IMR-90 (cell line): ENCODE measurements around the gene PNKD. TPM values are rescaled to one million over a fixed set of nuclear protein-coding genes. Genes with fewer than 3 reads are reported as not detected.

Experiments
- ATAC-seq: fragments of 200-7000 bp; cut with Tn5 transposase; 2 replicates; pipeline ENCODE4 v1.9.1; 2020; ENCODE audit warnings: low read depth, mild to moderate bottlenecking, moderate library complexity
- BruUV-seq: library from RNA; stranded (reverse); fragments of 400-500 nt; replicated peaks from 2 replicates; lab custom pipeline; 2021; lab: Mats Ljungman, UMichigan
- CTCF ChIA-PET: fragments of 300-600 bp; formaldehyde crosslinking; extraction: SDS; loops from one replicate; lab custom pipeline; 2021; ENCODE audit warnings: antibody characterized with exemption; lab: Yijun Ruan, JAX
- POLR2A ChIA-PET: fragments of 300-600 bp; sonication (Branson Sonifier 250); formaldehyde crosslinking; loops from one replicate; lab custom pipeline; 2022; ENCODE audit warnings: antibody characterized with exemption; ENCODE audit not compliant: unreplicated experiment; lab: Charles Lee
- DNase-seq: peaks from one replicate; pipeline ENCODE4 v3.0.0; 2013
- H2AFZ ChIP-seq: replicated peaks from 2 replicates; pipeline ENCODE3; 2013; ENCODE audit warnings: low read length, mild to moderate bottlenecking; ENCODE audit not compliant: poor library complexity
- H2AK5ac ChIP-seq: 2 replicates; pipeline ENCODE4 v1.6.1; 2013; ENCODE audit warnings: low read depth, low read length, inconsistent platforms
- H2AK9ac ChIP-seq: replicated peaks from 2 replicates; pipeline ENCODE3; 2013; ENCODE audit warnings: mild to moderate bottlenecking, low read depth, low read length, moderate library complexity; ENCODE audit not compliant: poor library complexity
- H2BK120ac ChIP-seq: 2 replicates; pipeline ENCODE4 v1.6.1; 2013; ENCODE audit warnings: low read depth, low read length, inconsistent platforms
- H2BK15ac ChIP-seq: 3 replicates; pipeline ENCODE4 v1.6.1; 2013; ENCODE audit warnings: low read depth, low read length, inconsistent platforms
- H2BK20ac ChIP-seq: 2 replicates; pipeline ENCODE4 v1.6.1; 2013; ENCODE audit warnings: low read depth, mild to moderate bottlenecking, inconsistent platforms, low read length, moderate library complexity
- H2BK5ac ChIP-seq: 2 replicates; pipeline ENCODE4 v1.6.1; 2013; ENCODE audit warnings: mild to moderate bottlenecking, low read depth, low read length, inconsistent platforms; ENCODE audit not compliant: poor library complexity, severe bottlenecking
- H3K14ac ChIP-seq: replicated peaks from 2 replicates; pipeline ENCODE4 v1.6.1; 2013; ENCODE audit warnings: low read depth, low read length, inconsistent platforms
- H3K18ac ChIP-seq: 2 replicates; pipeline ENCODE4 v1.6.1; 2013; ENCODE audit warnings: low read depth, low read length, control low read depth
- H3K23ac ChIP-seq: 2 replicates; pipeline ENCODE4 v1.6.1; 2013; ENCODE audit warnings: low read depth, low read length, inconsistent platforms
- H3K27ac ChIP-seq: 2 replicates; pipeline ENCODE4 v1.5.1; 2013; ENCODE audit warnings: mild to moderate bottlenecking, control low read depth, low read length; ENCODE audit not compliant: insufficient read depth
- H3K27me3 ChIP-seq: 2 replicates; pipeline ENCODE4 v1.6.1; 2013; ENCODE audit warnings: low read length; ENCODE audit not compliant: control insufficient read depth, insufficient read depth
- H3K36me3 ChIP-seq: 2 replicates; pipeline ENCODE4 v1.6.1; 2013; ENCODE audit warnings: low read length, mixed read lengths; ENCODE audit not compliant: control insufficient read depth, insufficient read depth
- H3K4ac ChIP-seq: 2 replicates; pipeline ENCODE4 v1.6.1; 2013; ENCODE audit warnings: low read depth, low read length, inconsistent platforms
- H3K4me1 ChIP-seq: 2 replicates; pipeline ENCODE4 v1.6.1; 2013; ENCODE audit warnings: low read length, mixed read lengths; ENCODE audit not compliant: control insufficient read depth, insufficient read depth
- H3K4me2 ChIP-seq: 2 replicates; pipeline ENCODE4 v1.6.1; 2013; ENCODE audit warnings: low read depth, mild to moderate bottlenecking, control low read depth, low read length, moderate library complexity
- H3K4me3 ChIP-seq: 2 replicates; pipeline ENCODE4 v1.5.1; 2013; ENCODE audit warnings: low read depth, mild to moderate bottlenecking, control low read depth, low read length, moderate library complexity; ENCODE audit not compliant: insufficient read depth
- H3K56ac ChIP-seq: 2 replicates; pipeline ENCODE4 v1.6.1; 2013; ENCODE audit warnings: low read length, inconsistent platforms; ENCODE audit not compliant: insufficient read depth; ENCODE audit errors: extremely low read depth
- H3K79me1 ChIP-seq, 2 experiments: 2 replicates each; pipeline ENCODE4 v1.6.1; 2013; ENCODE audit warnings: low read length in 2 of 2, inconsistent platforms in 1 of 2, low read depth in 1 of 2
- H3K9ac ChIP-seq: 2 replicates; pipeline ENCODE4 v1.6.1; 2013; ENCODE audit warnings: low read depth, low read length, control low read depth
- H3K9me1 ChIP-seq: 2 replicates; pipeline ENCODE4 v1.6.1; 2013; ENCODE audit warnings: low read length, inconsistent platforms; ENCODE audit not compliant: insufficient read depth
- H3K9me3 ChIP-seq: 2 replicates; pipeline ENCODE4 v1.6.1; 2013; ENCODE audit warnings: low read length; ENCODE audit not compliant: control insufficient read depth, insufficient read depth
- H4K20me1 ChIP-seq: 2 replicates; pipeline ENCODE4 v1.6.1; 2013; ENCODE audit warnings: low read length, inconsistent platforms; ENCODE audit not compliant: insufficient read depth
- H4K5ac ChIP-seq: 2 replicates; pipeline ENCODE4 v1.6.1; 2013; ENCODE audit warnings: mild to moderate bottlenecking, low read depth, low read length, control low read depth
- H4K8ac ChIP-seq, 2 experiments: 2 replicates each; pipeline ENCODE4 v1.6.1; 2013; ENCODE audit warnings: low read depth in 2 of 2, low read length in 2 of 2, control low read depth in 1 of 2, inconsistent platforms in 1 of 2
- H4K91ac ChIP-seq: 2 replicates; pipeline ENCODE4 v1.6.1; 2013; ENCODE audit warnings: low read depth, low read length, inconsistent platforms; ENCODE audit not compliant: insufficient read depth
- CEBPB ChIP-seq: IDR thresholded peaks from 2 replicates; pipeline ENCODE4 v1.6.1; 2012; ENCODE audit warnings: low read depth, low read length, improper control_type of control experiment
- CTCF ChIP-seq: conservative IDR thresholded peaks from 2 replicates; pipeline ENCODE4 v1.5.1; 2012; ENCODE audit warnings: mild to moderate bottlenecking, low read depth, low read length, improper control_type of control experiment
- ELK1 ChIP-seq: fragments of 150-350 bp; IDR thresholded peaks from 2 replicates; pipeline ENCODE4 v1.6.1; 2016; ENCODE audit warnings: low read depth, mild to moderate bottlenecking, low read length, moderate library complexity, borderline replicate concordance
- FOS ChIP-seq: fragments of 150-350 bp; IDR thresholded peaks from 2 replicates; pipeline ENCODE4 v1.6.1; 2016; ENCODE audit warnings: low read depth, low read length
- MAFK ChIP-seq: IDR thresholded peaks from 2 replicates; pipeline ENCODE4 v1.6.1; 2012; ENCODE audit warnings: low read depth, low read length, improper control_type of control experiment
- MAZ ChIP-seq: IDR thresholded peaks from 2 replicates; pipeline ENCODE4 v1.6.1; 2012; ENCODE audit warnings: low read depth, mild to moderate bottlenecking, low read length, improper control_type of control experiment, moderate library complexity, borderline replicate concordance
- RCOR1 ChIP-seq: IDR thresholded peaks from 2 replicates; pipeline ENCODE4 v1.6.1; 2012; ENCODE audit warnings: mild to moderate bottlenecking, low read length, improper control_type of control experiment; ENCODE audit not compliant: insufficient replicate concordance
- SMC3 ChIP-seq: fragments of 150-350 bp; IDR thresholded peaks from 2 replicates; pipeline ENCODE4 v1.6.1; 2016; ENCODE audit warnings: low read depth, mild to moderate bottlenecking, antibody characterized with exemption, low read length, moderate library complexity
- USF2 ChIP-seq: fragments of 150-350 bp; IDR thresholded peaks from 2 replicates; pipeline ENCODE4 v1.6.1; 2017; ENCODE audit warnings: mild to moderate bottlenecking, antibody characterized with exemption, low read length, low read depth
- WGBS, 2 experiments: methylation state at CpG; one replicate each; pipeline versions ENCODE4 v1.1.5 to v1.1.7; 2013; ENCODE audit warnings: missing lambda C conversion rate in 2 of 2; ENCODE audit not compliant: insufficient read length in 1 of 2; ENCODE audit errors: extremely low coverage in 2 of 2; 5-methylcytosine and 5-hydroxymethylcytosine counted together
- dilution Hi-C: fragments of 300-500 bp; cut with HindIII; formaldehyde crosslinking; loops from one replicate; pipeline ENCODE4 v1.14.3; 2018; ENCODE audit warnings: low sequenced_read_pairs; ENCODE audit not compliant: unreplicated experiment
- in situ Hi-C: fragments of 300-500 bp; cut with MboI; formaldehyde crosslinking; loops from 3 replicates; pipeline ENCODE4 v1.14.3; 2019; ENCODE audit warnings: low sequenced_read_pairs, inconsistent platforms, mixed read lengths
- intact Hi-C: fragments of 100-400 bp; cut with micrococcal nuclease; formaldehyde crosslinking; loops from 2 replicates; pipeline ENCODE4 v1.10.0; 2022
- polyA plus RNA-seq, 3 experiments: library from polyadenylated mRNA; depleted of rRNA; stranded (reverse); fragments of >200 nt; gene quantifications; 2 replicates each; pipeline ENCODE4 v1.2.3, GENCODE V29; 2012; ENCODE audit warnings: low replicate concordance in 1 of 3
- total RNA-seq: library from RNA; depleted of rRNA; stranded (reverse); fragments of >200 nt; gene quantifications from 2 replicates; pipeline ENCODE4 v1.2.3, GENCODE V29; 2012

Gene PNKD
- total and polyA plus RNA-seq, 2 of the 4 experiments (the other 2 are of a cell fraction): 19.2 to 68.5 TPM

GRCh38 chr2:218290316-218291261, 20.3 kb downstream of the PNKD start:
- H2BK15ac ChIP-seq: peak overlapping the region; percentile 2; the same call in 1 of the 3 replicates
- no peak overlapping the region for H2BK20ac ChIP-seq
- in situ Hi-C loops (no loop called here), intact Hi-C loops (loop anchor here (5.0 kb wide), 1 partner anchor 357 kb away; no protein-coding TSS in a partner anchor), dilution Hi-C loops (no loop called here)
- peak overlapping the region; percentile 92 for H3K4ac ChIP-seq
- no TSS peak for BruUV-seq
- peak overlapping the region; percentile 3; the same call in 1 of the 2 replicates for H4K5ac ChIP-seq
- peak overlapping the region; percentile 23; the same call in 1 of the 2 replicates for H2BK120ac ChIP-seq
- POLR2A ChIA-PET: interaction anchor here (0.6 kb wide), 1 partner anchor 86 kb away, joined by 9 read pairs; no protein-coding TSS in a partner anchor
- CTCF ChIA-PET: no interaction called here
- no peak overlapping the region for H3K18ac ChIP-seq
- peak overlapping the region; percentile 30; the same call in 1 of the 2 replicates for H3K27ac ChIP-seq
- peak overlapping the region in 1 of 2 experiments; percentile 5; a peak in 2 of 4 replicates for H4K8ac ChIP-seq
- 42% methylated on average over 4 of the region's 12 CpGs; no CpG with 5 or more reads in 1 of the 2 experiments for WGBS, 2 experiments
- H2AK5ac ChIP-seq: peak overlapping the region; percentile 27; the same call in 1 of the 2 replicates
- peak overlapping the region; percentile 92 for H3K4me2 ChIP-seq
- no peaks in the 10 kb centered on the region for H3K27me3 ChIP-seq
- no peak overlapping the region for H2AFZ ChIP-seq
- H3K14ac ChIP-seq: peak overlapping the region; percentile 94
- TF ChIP-seq CTCF: no peak
- TF ChIP-seq FOS: no peak
- TF ChIP-seq USF2: no peak
- TF ChIP-seq SMC3: no peak
- TF ChIP-seq CEBPB: no peak
- TF ChIP-seq MAFK: no peak
- TF ChIP-seq RCOR1: no peak
- no peak for TF ChIP-seq MAZ
- no peak for TF ChIP-seq ELK1
- peak overlapping the region; percentile 86; the same call in 1 of the 2 replicates for H3K4me3 ChIP-seq
- peaks cover 18% of the 10 kb centered on the region for H4K20me1 ChIP-seq
- peak overlapping the region; percentile 63 for H2AK9ac ChIP-seq
- peak overlapping the region; percentile 26; the same call in 1 of the 2 replicates for H4K91ac ChIP-seq
- H3K56ac ChIP-seq: no peak overlapping the region
- peaks cover 25% of the 10 kb centered on the region for H3K4me1 ChIP-seq
- H3K9ac ChIP-seq: peak overlapping the region; percentile 18; the same call in 1 of the 2 replicates
- H3K9me1 ChIP-seq: peaks cover 18% of the 10 kb centered on the region
- H3K36me3 ChIP-seq: no peaks in the 10 kb centered on the region
- DNase-seq (no peak), ATAC-seq (no peak)
- peak overlapping the region; percentile 79 for H3K23ac ChIP-seq
- peak overlapping the region; percentile 3 for H2BK5ac ChIP-seq
- H3K9me3 ChIP-seq: no peaks in the 10 kb centered on the region
- peaks cover 23 to 50% of the 10 kb centered on the region in 2 experiments for H3K79me1 ChIP-seq
